GM23338 (cell line): ENCODE results near the gene CRACDL. TPM values are rescaled to one million over a fixed set of nuclear protein-coding genes. Genes with fewer than 3 reads are reported as not detected.

Experiments used
- ATAC-seq: fragments of 200-7000 bp; cut with Tn5 transposase; 3 replicates; pipeline ENCODE4 v1.9.1; 2020
- DNase-seq: peaks from one replicate; pipeline ENCODE4 v3.0.0-alpha.2; 2015; ENCODE audit warnings: low spot score
- H2AFZ ChIP-seq: fragments of 200-600 bp; sonication (generic); 2 replicates; pipeline ENCODE4 v1.8.0; 2016; ENCODE audit warnings: antibody characterized with exemption, mild to moderate bottlenecking, moderate library complexity
- H3F3A ChIP-seq: fragments of 200-600 bp; sonication (generic); replicated peaks from 2 replicates; pipeline ENCODE4 v1.8.0; 2017; ENCODE audit warnings: antibody characterized with exemption, mixed run types, low read depth
- H3K27ac ChIP-seq: fragments of 200-600 bp; sonication (generic); 2 replicates; pipeline ENCODE4 v1.6.1; 2016; ENCODE audit warnings: low read depth
- H3K27me3 ChIP-seq: fragments of 200-600 bp; sonication (generic); 2 replicates; pipeline ENCODE4 v1.8.0; 2016; ENCODE audit warnings: mild to moderate bottlenecking, mixed run types, moderate library complexity; ENCODE audit not compliant: insufficient read depth
- H3K36me3 ChIP-seq: fragments of 200-600 bp; sonication (generic); 2 replicates; pipeline ENCODE4 v1.8.0; 2016; ENCODE audit warnings: mild to moderate bottlenecking; ENCODE audit not compliant: insufficient read depth
- H3K4me1 ChIP-seq: fragments of 200-600 bp; sonication (generic); 2 replicates; pipeline ENCODE4 v1.8.0; 2016; ENCODE audit warnings: mild to moderate bottlenecking, moderate library complexity; ENCODE audit not compliant: insufficient read depth
- H3K4me2 ChIP-seq: fragments of 200-600 bp; sonication (generic); 2 replicates; pipeline ENCODE4 v1.7.1; 2017; ENCODE audit warnings: mixed run types
- H3K4me3 ChIP-seq: fragments of 200-600 bp; sonication (generic); 2 replicates; pipeline ENCODE4 v1.6.1; 2016; ENCODE audit warnings: mixed run types
- H3K79me2 ChIP-seq: fragments of 200-600 bp; sonication (generic); replicated peaks from 2 replicates; pipeline ENCODE4 v1.8.0; 2017; ENCODE audit warnings: mild to moderate bottlenecking; ENCODE audit not compliant: insufficient read depth
- H3K9me2 ChIP-seq: fragments of 200-600 bp; sonication (generic); 2 replicates; pipeline ENCODE4 v1.8.0; 2017; ENCODE audit not compliant: insufficient read depth
- H4K20me1 ChIP-seq: fragments of 200-600 bp; sonication (generic); replicated peaks from 2 replicates; pipeline ENCODE4 v1.8.0; 2017; ENCODE audit warnings: mild to moderate bottlenecking; ENCODE audit not compliant: insufficient read depth
- H3K27ac Mint-ChIP-seq: 2 replicates; pipeline ENCODE4 v1.8.0; 2020; ENCODE audit warnings: inconsistent platforms, mild to moderate bottlenecking, moderate library complexity, mixed read lengths
- H3K27me3 Mint-ChIP-seq: 3 replicates; pipeline ENCODE4 v1.8.0; 2022; ENCODE audit warnings: low read depth, mild to moderate bottlenecking, moderate library complexity, mixed read lengths, inconsistent platforms; ENCODE audit not compliant: insufficient read depth, poor library complexity
- H3K36me3 Mint-ChIP-seq: 3 replicates; pipeline ENCODE4 v1.8.0; 2021; ENCODE audit warnings: low read depth, mild to moderate bottlenecking, inconsistent platforms, moderate library complexity, mixed read lengths
- H3K4me1 Mint-ChIP-seq: 3 replicates; pipeline ENCODE4 v1.8.0; 2020; ENCODE audit warnings: mild to moderate bottlenecking, inconsistent platforms, mixed read lengths
- H3K4me3 Mint-ChIP-seq: 3 replicates; pipeline ENCODE4 v1.8.0; 2021; ENCODE audit warnings: moderate library complexity, mild to moderate bottlenecking, inconsistent platforms, mixed read lengths
- H3K9me3 Mint-ChIP-seq: 3 replicates; pipeline ENCODE4 v1.8.0; 2020; ENCODE audit warnings: moderate library complexity, mild to moderate bottlenecking, inconsistent platforms, mixed read lengths
- CREB1 ChIP-seq: fragments of 250-450 bp; sonication (Bioruptor Pico); IDR thresholded peaks from 2 replicates; pipeline ENCODE4 v1.5.0; 2020; ENCODE audit warnings: low read depth, mild to moderate bottlenecking, moderate library complexity
- JUNB ChIP-seq: IDR thresholded peaks from one replicate; pipeline ENCODE4 v1.6.1; 2016; ENCODE audit warnings: antibody characterized with exemption; ENCODE audit not compliant: unreplicated experiment
- POLR2AphosphoS5 ChIP-seq: IDR thresholded peaks from 2 replicates; pipeline ENCODE4 v1.6.1; 2016; ENCODE audit warnings: antibody characterized with exemption, low read depth
- ZNF114 ChIP-seq: fragments of 250-450 bp; sonication (Bioruptor Pico); IDR thresholded peaks from 2 replicates; pipeline ENCODE4 v1.5.0; 2020; ENCODE audit warnings: mild to moderate bottlenecking, moderate library complexity
- polyA plus RNA-seq: library from polyadenylated mRNA; unstranded; fragments of >200 nt; fragmentation: Nextera tagmentation; extraction: Ambion mirVana; gene quantifications from 2 replicates; pipeline ENCODE4 v1.2.1, GENCODE V29; 2016
- total RNA-seq: library from RNA; depleted of rRNA; stranded (reverse); fragments of >200 nt; shearing (Covaris generic); gene quantifications from 2 replicates; pipeline ENCODE4 v1.2.3, GENCODE V29; 2014
- TF ChIP-seq, protein P1 (sequence below): IDR thresholded peaks from 2 replicates; pipeline ENCODE4 v1.6.1; 2016; ENCODE audit warnings: antibody characterized with exemption
- TF ChIP-seq, protein P2 (sequence below), 2 experiments: fragments of 200-600 bp in 1 of 2; sonication (generic) in 1 of 2; conservative IDR thresholded peaks; 2 replicates each; pipeline versions ENCODE4 v1.5.1 to v1.6.1; 2016 to 2017; ENCODE audit warnings: antibody characterized with exemption in 2 of 2, low read depth in 2 of 2, mild to moderate bottlenecking in 2 of 2, moderate library complexity in 1 of 2
- TF ChIP-seq, protein P3 (sequence below): fragments of 250-450 bp; sonication (Bioruptor Pico); IDR thresholded peaks from 2 replicates; pipeline ENCODE4 v1.5.0; 2020; ENCODE audit warnings: mild to moderate bottlenecking, moderate library complexity

CRACDL gene
- total and polyA plus RNA-seq, 2 experiments from 2014 or later, result 0.14 to 0.16 TPM

DNA sequence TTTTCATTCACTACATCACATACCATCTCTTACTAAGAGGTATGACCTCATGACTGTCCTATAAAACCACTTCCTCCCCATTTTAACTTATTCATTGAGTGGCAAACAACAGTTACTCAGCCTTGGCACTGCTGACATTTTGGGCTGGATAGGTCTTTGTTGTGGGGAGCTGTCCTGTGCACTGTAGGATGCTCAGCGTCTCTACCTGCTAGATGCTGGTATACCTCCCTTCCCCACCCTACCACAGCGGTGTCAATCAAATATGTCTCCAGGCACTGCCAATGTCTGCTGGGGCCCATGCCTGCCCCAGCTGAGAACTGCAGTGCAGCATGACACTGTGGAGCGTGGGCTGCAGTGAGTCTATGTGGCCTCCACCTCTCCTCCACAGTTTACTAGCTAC lies 128.8 kb downstream of the CRACDL start:
- Histone ChIP-seq H3K27ac (no peak overlapping the region), H3K27me3 (no peaks in the 10 kb centered on the region), H3K4me3 (no peak overlapping the region), H2AFZ (no peak overlapping the region), H3K79me2 (no peaks in the 10 kb centered on the region), H3K36me3 (no peaks in the 10 kb centered on the region), H3K4me2 (no peak overlapping the region), H3K4me1 (no peaks in the 10 kb centered on the region; the same call in 1 of the 2 replicates), H3F3A (no peaks in the 10 kb centered on the region), H4K20me1 (no peaks in the 10 kb centered on the region), H3K9me2 (no peaks in the 10 kb centered on the region)
- no peak for ATAC-seq
- Mint-ChIP-seq H3K36me3 (no peaks in the 10 kb centered on the region), H3K27ac (no peak overlapping the region), H3K4me1 (peaks cover 17% of the 10 kb centered on the region; the same call in 2 of the 3 replicates), H3K4me3 (no peak overlapping the region), H3K9me3 (no peaks in the 10 kb centered on the region), H3K27me3 (peaks cover 4% of the 10 kb centered on the region)
- no peak for TF ChIP-seq JUNB
- TF ChIP-seq, protein P1, sequence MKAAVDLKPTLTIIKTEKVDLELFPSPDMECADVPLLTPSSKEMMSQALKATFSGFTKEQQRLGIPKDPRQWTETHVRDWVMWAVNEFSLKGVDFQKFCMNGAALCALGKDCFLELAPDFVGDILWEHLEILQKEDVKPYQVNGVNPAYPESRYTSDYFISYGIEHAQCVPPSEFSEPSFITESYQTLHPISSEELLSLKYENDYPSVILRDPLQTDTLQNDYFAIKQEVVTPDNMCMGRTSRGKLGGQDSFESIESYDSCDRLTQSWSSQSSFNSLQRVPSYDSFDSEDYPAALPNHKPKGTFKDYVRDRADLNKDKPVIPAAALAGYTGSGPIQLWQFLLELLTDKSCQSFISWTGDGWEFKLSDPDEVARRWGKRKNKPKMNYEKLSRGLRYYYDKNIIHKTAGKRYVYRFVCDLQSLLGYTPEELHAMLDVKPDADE, result no peak
- TF ChIP-seq, protein P2, sequence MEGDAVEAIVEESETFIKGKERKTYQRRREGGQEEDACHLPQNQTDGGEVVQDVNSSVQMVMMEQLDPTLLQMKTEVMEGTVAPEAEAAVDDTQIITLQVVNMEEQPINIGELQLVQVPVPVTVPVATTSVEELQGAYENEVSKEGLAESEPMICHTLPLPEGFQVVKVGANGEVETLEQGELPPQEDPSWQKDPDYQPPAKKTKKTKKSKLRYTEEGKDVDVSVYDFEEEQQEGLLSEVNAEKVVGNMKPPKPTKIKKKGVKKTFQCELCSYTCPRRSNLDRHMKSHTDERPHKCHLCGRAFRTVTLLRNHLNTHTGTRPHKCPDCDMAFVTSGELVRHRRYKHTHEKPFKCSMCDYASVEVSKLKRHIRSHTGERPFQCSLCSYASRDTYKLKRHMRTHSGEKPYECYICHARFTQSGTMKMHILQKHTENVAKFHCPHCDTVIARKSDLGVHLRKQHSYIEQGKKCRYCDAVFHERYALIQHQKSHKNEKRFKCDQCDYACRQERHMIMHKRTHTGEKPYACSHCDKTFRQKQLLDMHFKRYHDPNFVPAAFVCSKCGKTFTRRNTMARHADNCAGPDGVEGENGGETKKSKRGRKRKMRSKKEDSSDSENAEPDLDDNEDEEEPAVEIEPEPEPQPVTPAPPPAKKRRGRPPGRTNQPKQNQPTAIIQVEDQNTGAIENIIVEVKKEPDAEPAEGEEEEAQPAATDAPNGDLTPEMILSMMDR (conservative IDR thresholded peaks at IDR 0.05; ENCODE audit: low read depth in 2 of 2), result no peak
- no peak for TF ChIP-seq ZNF114 (CRISPR knock-in tag)
- TF ChIP-seq, protein P3, sequence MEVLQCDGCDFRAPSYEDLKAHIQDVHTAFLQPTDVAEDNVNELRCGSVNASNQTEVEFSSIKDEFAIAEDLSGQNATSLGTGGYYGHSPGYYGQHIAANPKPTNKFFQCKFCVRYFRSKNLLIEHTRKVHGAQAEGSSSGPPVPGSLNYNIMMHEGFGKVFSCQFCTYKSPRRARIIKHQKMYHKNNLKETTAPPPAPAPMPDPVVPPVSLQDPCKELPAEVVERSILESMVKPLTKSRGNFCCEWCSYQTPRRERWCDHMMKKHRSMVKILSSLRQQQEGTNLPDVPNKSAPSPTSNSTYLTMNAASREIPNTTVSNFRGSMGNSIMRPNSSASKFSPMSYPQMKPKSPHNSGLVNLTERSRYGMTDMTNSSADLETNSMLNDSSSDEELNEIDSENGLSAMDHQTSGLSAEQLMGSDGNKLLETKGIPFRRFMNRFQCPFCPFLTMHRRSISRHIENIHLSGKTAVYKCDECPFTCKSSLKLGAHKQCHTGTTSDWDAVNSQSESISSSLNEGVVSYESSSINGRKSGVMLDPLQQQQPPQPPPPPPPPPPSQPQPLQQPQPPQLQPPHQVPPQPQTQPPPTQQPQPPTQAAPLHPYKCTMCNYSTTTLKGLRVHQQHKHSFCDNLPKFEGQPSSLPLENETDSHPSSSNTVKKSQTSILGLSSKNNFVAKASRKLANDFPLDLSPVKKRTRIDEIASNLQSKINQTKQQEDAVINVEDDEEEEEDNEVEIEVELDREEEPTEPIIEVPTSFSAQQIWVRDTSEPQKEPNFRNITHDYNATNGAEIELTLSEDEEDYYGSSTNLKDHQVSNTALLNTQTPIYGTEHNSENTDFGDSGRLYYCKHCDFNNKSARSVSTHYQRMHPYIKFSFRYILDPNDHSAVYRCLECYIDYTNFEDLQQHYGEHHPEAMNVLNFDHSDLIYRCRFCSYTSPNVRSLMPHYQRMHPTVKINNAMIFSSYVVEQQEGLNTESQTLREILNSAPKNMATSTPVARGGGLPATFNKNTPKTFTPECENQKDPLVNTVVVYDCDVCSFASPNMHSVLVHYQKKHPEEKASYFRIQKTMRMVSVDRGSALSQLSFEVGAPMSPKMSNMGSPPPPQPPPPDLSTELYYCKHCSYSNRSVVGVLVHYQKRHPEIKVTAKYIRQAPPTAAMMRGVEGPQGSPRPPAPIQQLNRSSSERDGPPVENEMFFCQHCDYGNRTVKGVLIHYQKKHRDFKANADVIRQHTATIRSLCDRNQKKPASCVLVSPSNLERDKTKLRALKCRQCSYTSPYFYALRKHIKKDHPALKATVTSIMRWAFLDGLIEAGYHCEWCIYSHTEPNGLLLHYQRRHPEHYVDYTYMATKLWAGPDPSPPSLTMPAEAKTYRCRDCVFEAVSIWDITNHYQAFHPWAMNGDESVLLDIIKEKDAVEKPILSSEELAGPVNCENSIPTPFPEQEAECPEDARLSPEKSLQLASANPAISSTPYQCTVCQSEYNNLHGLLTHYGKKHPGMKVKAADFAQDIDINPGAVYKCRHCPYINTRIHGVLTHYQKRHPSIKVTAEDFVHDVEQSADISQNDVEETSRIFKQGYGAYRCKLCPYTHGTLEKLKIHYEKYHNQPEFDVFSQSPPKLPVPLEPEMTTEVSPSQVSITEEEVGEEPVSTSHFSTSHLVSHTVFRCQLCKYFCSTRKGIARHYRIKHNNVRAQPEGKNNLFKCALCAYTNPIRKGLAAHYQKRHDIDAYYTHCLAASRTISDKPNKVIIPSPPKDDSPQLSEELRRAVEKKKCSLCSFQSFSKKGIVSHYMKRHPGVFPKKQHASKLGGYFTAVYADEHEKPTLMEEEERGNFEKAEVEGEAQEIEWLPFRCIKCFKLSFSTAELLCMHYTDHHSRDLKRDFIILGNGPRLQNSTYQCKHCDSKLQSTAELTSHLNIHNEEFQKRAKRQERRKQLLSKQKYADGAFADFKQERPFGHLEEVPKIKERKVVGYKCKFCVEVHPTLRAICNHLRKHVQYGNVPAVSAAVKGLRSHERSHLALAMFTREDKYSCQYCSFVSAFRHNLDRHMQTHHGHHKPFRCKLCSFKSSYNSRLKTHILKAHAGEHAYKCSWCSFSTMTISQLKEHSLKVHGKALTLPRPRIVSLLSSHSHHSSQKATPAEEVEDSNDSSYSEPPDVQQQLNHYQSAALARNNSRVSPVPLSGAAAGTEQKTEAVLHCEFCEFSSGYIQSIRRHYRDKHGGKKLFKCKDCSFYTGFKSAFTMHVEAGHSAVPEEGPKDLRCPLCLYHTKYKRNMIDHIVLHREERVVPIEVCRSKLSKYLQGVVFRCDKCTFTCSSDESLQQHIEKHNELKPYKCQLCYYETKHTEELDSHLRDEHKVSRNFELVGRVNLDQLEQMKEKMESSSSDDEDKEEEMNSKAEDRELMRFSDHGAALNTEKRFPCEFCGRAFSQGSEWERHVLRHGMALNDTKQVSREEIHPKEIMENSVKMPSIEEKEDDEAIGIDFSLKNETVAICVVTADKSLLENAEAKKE (CRISPR knock-in tag), result no peak
- TF ChIP-seq POLR2AphosphoS5, result no peak
- no peak for TF ChIP-seq CREB1 (CRISPR knock-in tag)
- no peak for DNase-seq
